Panc1 (cell line): ENCODE data around the gene SNX10.

Source experiments
- POLR2AphosphoS5 ChIP-seq: IDR thresholded peaks from 2 replicates; pipeline ENCODE4 v1.6.1; 2012; ENCODE audit warnings: mild to moderate bottlenecking, low read depth, low read length, moderate library complexity
- TCF7L2 ChIP-seq: IDR thresholded peaks from 2 replicates; pipeline ENCODE4 v1.6.1; 2011; ENCODE audit warnings: mild to moderate bottlenecking, low read depth, low read length, inconsistent platforms
- TF ChIP-seq, protein P1 (sequence below): fragments of 450-650 bp; IDR thresholded peaks from 2 replicates; pipeline ENCODE4 v1.5.1; 2017; ENCODE audit warnings: mild to moderate bottlenecking
- TF ChIP-seq, protein P2 (sequence below), 2 experiments: IDR thresholded peaks; 2 replicates each; pipeline ENCODE4 v1.6.1; 2011 to 2012; ENCODE audit warnings: low read depth in 2 of 2, control low read depth in 1 of 2, low read length in 1 of 2, mild to moderate bottlenecking in 1 of 2, moderate library complexity in 1 of 2; ENCODE audit not compliant: insufficient read depth in 1 of 2

DNA sequence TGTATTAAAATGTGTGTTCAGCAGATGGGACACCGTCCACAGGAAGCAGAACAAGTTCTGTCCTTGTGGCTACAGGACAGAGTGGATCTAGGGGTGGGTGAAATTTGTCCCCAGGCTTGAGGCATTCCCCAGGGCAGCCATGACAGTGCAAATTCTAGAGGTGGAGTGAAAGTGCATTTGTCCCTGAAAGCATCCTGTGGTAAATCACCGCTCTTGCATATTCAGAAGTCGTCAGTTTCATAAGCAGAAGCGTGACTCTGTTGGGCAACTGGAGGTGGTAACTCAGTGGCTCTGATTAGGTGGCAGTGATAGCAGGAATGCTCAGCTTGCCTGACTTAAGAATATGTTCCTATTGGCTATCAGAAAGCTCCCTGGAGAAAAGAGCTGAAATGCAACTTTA is 96.6 kb downstream of the SNX10 start:
- TF ChIP-seq, protein P1, sequence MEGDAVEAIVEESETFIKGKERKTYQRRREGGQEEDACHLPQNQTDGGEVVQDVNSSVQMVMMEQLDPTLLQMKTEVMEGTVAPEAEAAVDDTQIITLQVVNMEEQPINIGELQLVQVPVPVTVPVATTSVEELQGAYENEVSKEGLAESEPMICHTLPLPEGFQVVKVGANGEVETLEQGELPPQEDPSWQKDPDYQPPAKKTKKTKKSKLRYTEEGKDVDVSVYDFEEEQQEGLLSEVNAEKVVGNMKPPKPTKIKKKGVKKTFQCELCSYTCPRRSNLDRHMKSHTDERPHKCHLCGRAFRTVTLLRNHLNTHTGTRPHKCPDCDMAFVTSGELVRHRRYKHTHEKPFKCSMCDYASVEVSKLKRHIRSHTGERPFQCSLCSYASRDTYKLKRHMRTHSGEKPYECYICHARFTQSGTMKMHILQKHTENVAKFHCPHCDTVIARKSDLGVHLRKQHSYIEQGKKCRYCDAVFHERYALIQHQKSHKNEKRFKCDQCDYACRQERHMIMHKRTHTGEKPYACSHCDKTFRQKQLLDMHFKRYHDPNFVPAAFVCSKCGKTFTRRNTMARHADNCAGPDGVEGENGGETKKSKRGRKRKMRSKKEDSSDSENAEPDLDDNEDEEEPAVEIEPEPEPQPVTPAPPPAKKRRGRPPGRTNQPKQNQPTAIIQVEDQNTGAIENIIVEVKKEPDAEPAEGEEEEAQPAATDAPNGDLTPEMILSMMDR: no peak
- TF ChIP-seq TCF7L2 (no peak), POLR2AphosphoS5 (no peak)
- TF ChIP-seq, protein P2, sequence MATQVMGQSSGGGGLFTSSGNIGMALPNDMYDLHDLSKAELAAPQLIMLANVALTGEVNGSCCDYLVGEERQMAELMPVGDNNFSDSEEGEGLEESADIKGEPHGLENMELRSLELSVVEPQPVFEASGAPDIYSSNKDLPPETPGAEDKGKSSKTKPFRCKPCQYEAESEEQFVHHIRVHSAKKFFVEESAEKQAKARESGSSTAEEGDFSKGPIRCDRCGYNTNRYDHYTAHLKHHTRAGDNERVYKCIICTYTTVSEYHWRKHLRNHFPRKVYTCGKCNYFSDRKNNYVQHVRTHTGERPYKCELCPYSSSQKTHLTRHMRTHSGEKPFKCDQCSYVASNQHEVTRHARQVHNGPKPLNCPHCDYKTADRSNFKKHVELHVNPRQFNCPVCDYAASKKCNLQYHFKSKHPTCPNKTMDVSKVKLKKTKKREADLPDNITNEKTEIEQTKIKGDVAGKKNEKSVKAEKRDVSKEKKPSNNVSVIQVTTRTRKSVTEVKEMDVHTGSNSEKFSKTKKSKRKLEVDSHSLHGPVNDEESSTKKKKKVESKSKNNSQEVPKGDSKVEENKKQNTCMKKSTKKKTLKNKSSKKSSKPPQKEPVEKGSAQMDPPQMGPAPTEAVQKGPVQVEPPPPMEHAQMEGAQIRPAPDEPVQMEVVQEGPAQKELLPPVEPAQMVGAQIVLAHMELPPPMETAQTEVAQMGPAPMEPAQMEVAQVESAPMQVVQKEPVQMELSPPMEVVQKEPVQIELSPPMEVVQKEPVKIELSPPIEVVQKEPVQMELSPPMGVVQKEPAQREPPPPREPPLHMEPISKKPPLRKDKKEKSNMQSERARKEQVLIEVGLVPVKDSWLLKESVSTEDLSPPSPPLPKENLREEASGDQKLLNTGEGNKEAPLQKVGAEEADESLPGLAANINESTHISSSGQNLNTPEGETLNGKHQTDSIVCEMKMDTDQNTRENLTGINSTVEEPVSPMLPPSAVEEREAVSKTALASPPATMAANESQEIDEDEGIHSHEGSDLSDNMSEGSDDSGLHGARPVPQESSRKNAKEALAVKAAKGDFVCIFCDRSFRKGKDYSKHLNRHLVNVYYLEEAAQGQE (IDR thresholded peaks at IDR 0.05; ENCODE audit: insufficient read depth in 1 of 2, low read depth in 2 of 2, low read length in 1 of 2): no peak
